ENCODE data around the gene NFATC1.

DNA sequence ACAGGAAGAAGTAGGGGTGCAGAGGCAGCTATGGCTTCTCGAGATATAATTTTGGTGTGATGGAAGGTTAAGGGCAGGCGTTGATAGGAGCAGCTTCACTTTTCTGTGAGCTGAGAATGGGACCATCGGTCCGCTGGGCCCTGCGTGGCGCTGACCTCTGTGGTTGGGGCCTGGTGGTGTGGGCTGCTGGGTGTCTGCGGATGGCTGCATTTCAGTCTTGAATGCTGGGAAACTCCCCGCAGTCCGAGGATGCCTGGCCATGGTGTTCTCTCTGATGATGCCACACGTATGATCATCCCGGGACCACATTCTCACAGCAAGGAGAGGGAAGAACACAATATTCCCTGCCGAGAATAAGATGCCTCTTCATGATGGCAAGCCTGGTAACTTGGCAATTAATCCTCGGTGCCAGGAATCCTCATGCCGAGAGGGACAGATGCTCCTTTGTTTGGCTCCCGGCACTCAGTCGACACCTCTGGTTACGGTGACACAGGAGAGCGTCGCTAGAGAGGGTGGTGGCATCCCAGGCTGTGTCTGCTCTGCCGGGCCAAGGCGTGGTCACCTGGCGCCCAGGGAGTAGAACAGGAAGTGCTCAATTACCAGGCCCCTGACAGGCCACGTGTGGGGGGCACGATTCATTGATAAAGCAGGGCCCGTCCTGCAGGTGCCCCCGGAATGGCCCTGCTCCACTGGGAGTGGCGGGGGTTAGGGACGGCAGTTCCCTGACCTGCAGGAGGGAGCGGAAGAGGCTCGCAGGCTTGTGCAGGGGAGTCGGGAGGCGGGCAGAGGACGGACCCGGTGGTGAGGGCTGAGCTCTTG lies 164.5 kb downstream of the NFATC1 start:
- TF ChIP-seq, protein P1, sequence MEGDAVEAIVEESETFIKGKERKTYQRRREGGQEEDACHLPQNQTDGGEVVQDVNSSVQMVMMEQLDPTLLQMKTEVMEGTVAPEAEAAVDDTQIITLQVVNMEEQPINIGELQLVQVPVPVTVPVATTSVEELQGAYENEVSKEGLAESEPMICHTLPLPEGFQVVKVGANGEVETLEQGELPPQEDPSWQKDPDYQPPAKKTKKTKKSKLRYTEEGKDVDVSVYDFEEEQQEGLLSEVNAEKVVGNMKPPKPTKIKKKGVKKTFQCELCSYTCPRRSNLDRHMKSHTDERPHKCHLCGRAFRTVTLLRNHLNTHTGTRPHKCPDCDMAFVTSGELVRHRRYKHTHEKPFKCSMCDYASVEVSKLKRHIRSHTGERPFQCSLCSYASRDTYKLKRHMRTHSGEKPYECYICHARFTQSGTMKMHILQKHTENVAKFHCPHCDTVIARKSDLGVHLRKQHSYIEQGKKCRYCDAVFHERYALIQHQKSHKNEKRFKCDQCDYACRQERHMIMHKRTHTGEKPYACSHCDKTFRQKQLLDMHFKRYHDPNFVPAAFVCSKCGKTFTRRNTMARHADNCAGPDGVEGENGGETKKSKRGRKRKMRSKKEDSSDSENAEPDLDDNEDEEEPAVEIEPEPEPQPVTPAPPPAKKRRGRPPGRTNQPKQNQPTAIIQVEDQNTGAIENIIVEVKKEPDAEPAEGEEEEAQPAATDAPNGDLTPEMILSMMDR (IDR thresholded peaks at IDR 0.05; ENCODE audit: low read depth, low read length, poor library complexity, severe bottlenecking) = no peak
- no peak for TF ChIP-seq EZH2phosphoT487 (IDR thresholded peaks at IDR 0.05; ENCODE audit: borderline replicate concordance, low read length)
